Measurements from ENCODE around the gene TMEM140.

The TMEM140 gene

GRCh38 chr7:135175931-135176330, 28.1 kb downstream of the TMEM140 start:
- DNase-seq: no peak

DNA sequence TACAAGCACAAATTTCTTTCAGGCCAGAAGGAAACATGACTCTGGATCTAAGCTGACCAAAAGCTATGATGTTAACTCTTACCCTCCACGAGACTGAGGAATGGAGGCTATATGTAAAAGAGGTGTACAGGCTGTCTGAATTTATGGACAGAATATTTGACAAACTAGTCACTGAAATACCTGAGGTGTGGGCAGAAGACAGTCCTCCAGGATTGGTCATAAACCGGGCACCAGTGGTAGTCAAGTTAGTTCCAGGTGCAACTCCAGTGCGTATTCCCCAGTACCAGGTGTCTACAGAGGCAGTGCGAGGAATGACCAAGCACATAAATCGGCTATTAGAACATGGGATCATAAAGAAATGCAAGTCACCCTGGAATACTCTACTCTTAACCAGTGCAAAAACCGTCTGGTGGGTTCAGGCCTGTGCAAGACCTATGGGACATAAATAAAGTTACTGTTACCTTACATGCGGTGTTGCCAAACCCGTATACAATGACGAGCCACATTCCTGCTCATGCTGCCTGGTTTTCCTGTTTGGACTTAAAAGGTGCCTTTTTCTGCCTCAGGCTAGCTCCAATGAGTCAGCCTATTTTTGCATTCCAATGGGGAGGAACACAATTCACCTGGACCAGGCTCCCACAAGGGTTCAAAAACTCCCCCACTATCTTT, 29.3 kb downstream of the TMEM140 start:
- no peak for DNase-seq

- no peak for DNase-seq
Measured at GRCh38 chr7:135178364-135178763, 30.5 kb downstream of the TMEM140 start.

- no peak for DNase-seq
Measured at GRCh38 chr7:135179321-135179925, 31.6 kb downstream of the TMEM140 start.

- DNase-seq: no peak
Measured at GRCh38 chr7:135180122-135180521, 32.2 kb downstream of the TMEM140 start.

- peak; percentile 17 for DNase-seq
Measured at GRCh38 chr7:135181261-135181928, 33.5 kb downstream of the TMEM140 start.

- DNase-seq: no peak
Measured at GRCh38 chr7:135181929-135182678, 34.2 kb downstream of the TMEM140 start.

DNA sequence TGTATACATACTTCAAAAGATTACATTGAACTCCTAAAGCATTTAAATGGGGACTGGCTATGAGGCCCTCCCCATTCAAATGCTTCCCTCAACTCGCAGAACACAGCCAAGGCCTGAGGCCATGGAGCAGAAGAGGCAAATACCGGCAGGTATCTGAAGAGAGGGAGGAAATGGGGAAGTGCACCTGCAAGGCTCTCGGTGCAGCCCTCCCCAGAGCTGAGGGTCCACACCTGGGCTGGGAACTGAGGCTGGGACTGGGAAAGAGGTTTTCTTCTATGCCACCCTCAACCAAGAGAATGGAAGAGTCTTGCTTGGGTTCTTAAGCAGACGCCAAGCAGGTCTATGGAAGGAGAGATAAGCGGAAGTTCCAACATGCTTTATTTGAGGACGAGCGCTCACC, 35.6 kb downstream of the TMEM140 start:
- DNase-seq: no peak

DNA sequence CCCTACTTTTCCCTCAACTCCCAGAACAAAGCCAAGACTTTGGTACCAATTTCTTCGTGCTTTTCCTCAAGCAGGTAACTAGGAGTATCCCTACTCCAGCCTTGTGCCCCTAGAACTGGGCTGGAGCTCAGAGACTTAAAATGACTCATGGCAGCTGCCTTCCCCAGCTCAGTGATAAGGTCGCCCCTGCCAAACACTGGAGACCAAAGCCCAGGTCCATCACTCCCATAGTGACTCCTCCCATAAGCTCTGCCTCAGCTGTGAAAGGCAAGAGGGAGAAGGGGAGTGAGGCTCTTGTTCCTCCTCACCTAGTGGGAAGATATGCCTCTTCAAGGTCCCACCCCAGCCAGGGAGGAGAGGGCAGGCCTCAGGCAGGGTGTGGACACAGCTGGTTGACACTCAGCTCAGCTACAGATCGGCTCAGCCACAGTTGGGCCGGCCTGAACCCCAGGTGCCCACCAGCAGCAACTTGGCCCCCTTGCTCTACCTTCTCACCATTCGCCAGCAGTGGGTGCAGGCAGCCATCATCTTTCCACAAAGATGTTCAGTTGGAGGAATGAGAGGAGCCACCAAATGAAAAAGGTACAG, 36.5 kb downstream of the TMEM140 start:
- DNase-seq: no peak

DNA sequence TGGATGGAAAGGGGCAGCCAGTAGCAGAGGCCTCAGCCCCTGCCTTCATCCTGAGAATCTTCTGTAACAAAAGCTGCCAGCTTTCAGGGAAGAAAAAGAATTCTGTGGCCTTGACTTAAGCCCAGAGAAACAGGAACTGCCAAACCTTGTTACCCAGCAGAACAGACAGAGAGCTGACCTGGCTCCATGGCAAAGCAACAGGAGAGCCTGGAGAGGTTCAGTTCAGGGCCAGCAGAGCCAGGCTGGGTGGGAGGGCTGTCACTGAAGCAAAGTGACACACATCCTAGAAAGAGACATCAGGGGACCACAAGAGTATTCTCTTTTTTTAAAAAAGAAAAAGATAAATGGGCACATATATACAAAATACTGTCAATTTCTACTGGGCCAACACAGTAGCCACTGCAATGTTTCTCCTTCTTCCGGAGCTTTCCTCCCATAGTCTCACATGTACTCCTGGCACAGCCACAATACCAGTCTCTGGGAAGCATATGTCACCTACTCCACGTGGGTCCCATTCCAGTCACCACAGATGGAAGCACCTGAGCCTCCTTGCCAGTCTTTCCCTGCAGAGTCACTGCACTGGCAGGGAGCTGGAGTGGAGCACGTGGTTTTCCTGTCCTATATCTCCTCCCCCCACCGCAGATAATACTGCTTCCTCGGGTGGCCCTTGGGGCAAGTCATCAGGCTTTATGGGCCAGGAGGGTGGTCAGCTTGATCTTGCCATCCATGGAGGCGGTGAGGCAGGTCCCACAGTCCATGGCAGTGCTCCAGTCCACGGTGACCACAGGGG, 37.8 kb downstream of the TMEM140 start:
- DNase-seq: no peak

- no peak for DNase-seq
Measured at GRCh38 chr7:135186261-135186540, 38.3 kb downstream of the TMEM140 start.

- DNase-seq: no peak
Measured at GRCh38 chr7:135186841-135187253, 39.0 kb downstream of the TMEM140 start.

GRCh38 chr7:135188298-135188984, 40.6 kb downstream of the TMEM140 start:
- no peak for DNase-seq

GRCh38 chr7:135189221-135189662, 41.4 kb downstream of the TMEM140 start:
- no peak for DNase-seq

DNA sequence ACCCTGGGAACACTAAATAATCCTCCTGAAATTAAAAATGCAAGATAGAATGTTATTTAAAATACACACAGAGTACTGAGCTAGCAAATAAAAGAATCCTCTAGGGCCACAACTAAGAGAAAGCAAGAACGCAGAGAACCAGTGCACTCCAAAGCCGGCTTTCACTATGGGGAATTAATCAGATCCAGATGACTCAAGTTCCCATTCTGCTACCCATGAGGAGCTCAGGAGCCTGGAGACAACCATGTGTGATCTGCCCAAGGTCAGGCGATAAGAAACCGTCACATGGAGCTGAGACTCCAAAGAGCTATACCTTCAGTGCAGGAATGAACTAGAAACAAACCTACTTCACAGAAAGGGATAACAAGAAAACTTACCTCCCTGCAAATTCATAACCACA, 42.1 kb downstream of the TMEM140 start:
- no peak for DNase-seq

- DNase-seq: no peak
Measured at GRCh38 chr7:135190703-135191102, 42.8 kb downstream of the TMEM140 start.

GRCh38 chr7:135192914-135193536, 45.2 kb downstream of the TMEM140 start:
- no peak for DNase-seq

DNA sequence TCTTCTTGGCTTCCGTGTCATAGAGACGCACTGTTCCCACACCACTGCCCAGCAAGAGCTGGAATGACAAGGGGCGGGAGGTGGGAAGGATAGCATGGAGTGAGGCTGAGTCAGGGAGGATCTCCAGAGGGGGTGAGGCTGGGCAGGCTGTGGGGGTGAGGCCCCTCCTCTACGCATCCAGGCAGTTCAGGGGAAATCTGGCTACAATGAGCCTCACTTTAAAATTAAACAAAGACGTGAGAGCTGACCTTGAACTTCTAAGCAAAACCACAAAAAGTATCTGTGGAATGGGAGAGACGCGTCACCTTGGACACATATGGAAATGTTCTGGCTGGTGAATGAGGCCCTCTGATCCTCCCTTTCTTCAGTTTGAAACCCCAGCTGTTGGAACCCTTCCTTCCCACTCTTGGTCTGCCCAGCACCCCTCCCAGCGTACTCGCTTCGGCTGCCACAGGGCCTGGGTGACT, 45.8 kb downstream of the TMEM140 start:
- DNase-seq: no peak

- no peak for DNase-seq
Measured at GRCh38 chr7:135194494-135195095, 46.7 kb downstream of the TMEM140 start.

GRCh38 chr7:135195156-135195555, 47.3 kb downstream of the TMEM140 start:
- no peak for DNase-seq
